Small intestine (tissue), 7 donors: ENCODE data around the gene ADAMTS7. TPM values are rescaled to one million over a fixed set of nuclear protein-coding genes. Genes with fewer than 3 reads are reported as not detected.
"Not testable (repeated sequence)": the region's sequence is repeated elsewhere in the genome, so short reads cannot be mapped to it uniquely, and the experiment has no call there.

Experiments
- DNase-seq, 2 donors: peaks; one replicate each; pipeline versions ENCODE4 v3.0.0 to v3.0.0-alpha.2; 2013
- FAIRE-seq: peaks from 2 replicates; lab custom pipeline; 2012; peaks lifted over from hg19 to GRCh38; lab: Jason Lieb, UNC
- H3K27ac ChIP-seq, 3 donors: one replicate each; pipeline ENCODE4 v1.5.1; 2013; ENCODE audit warnings: low read length in 2 of 3, mild to moderate bottlenecking in 2 of 3, control low read depth in 1 of 3, inconsistent platforms in 1 of 3, low read depth in 1 of 3, moderate library complexity in 1 of 3
- H3K27me3 ChIP-seq, 3 donors: one replicate each; pipeline ENCODE4 v1.6.1; 2013; ENCODE audit warnings: low read length in 3 of 3, inconsistent platforms in 1 of 3; ENCODE audit not compliant: control insufficient read depth in 3 of 3, insufficient read depth in 3 of 3
- H3K36me3 ChIP-seq, 3 donors: one replicate each; pipeline ENCODE4 v1.6.1; 2013; ENCODE audit warnings: low read length in 3 of 3, inconsistent platforms in 1 of 3, low read depth in 1 of 3, mild to moderate bottlenecking in 1 of 3, moderate library complexity in 1 of 3; ENCODE audit not compliant: control insufficient read depth in 3 of 3, insufficient read depth in 2 of 3
- H3K4me1 ChIP-seq, 3 donors: one replicate each; pipeline ENCODE4 v1.6.1; 2013; ENCODE audit warnings: low read length in 2 of 3, inconsistent platforms in 1 of 3, low read depth in 1 of 3, mild to moderate bottlenecking in 1 of 3, moderate library complexity in 1 of 3; ENCODE audit not compliant: control insufficient read depth in 3 of 3, insufficient read depth in 2 of 3
- H3K4me3 ChIP-seq, 3 donors: one replicate each; pipeline ENCODE4 v1.5.1; 2013; ENCODE audit warnings: low read length in 3 of 3, control low read depth in 1 of 3, inconsistent platforms in 1 of 3, low read depth in 1 of 3, mild to moderate bottlenecking in 1 of 3, moderate library complexity in 1 of 3
- H3K9me3 ChIP-seq, 2 donors: one replicate each; pipeline ENCODE4 v1.6.1; 2013; ENCODE audit warnings: low read depth in 1 of 2, low read length in 1 of 2; ENCODE audit not compliant: control insufficient read depth in 2 of 2, insufficient read depth in 1 of 2
- WGBS, 3 donors: extraction: QIAGEN DNeasy Blood & Tissue Kit; methylation state at CpG; one replicate each; pipeline ENCODE4 v1.1.7; 2013; 5-methylcytosine and 5-hydroxymethylcytosine counted together
- polyA plus RNA-seq, 4 donors: library from polyadenylated mRNA; stranded (reverse) in 3 of 4; unstranded in 1 of 4; fragments of 200-250 nt in 3 of 4; fragments of 120-200 nt in 1 of 4; gene quantifications; one replicate each; pipeline versions ENCODE4 v1.2.1 to v1.2.3, GENCODE V29; 2013
- donor health status: healthy with polysubstance abuse.
- donor health status: control.
- donor health status: control.
- donor health status: Bipolar disorder and iron deficiency.
- donor health status: healthy.

Gene ADAMTS7
- polyA plus RNA-seq, 4 donors: 0.27 to 8.8 (median 0.84) TPM; not detected in 1

GRCh38 chr15:78782402-78782801, 28.9 kb downstream of the ADAMTS7 start:
- H3K27ac ChIP-seq, H3K27me3 ChIP-seq, H3K4me3 ChIP-seq, H3K36me3 ChIP-seq, H3K9me3 ChIP-seq, DNase-seq, H3K4me1 ChIP-seq, FAIRE-seq: not testable (repeated sequence)
- 81 to 94% (median 89%) methylated on average over 1 to 2 of the region's 2 CpGs for WGBS, 3 donors

DNA sequence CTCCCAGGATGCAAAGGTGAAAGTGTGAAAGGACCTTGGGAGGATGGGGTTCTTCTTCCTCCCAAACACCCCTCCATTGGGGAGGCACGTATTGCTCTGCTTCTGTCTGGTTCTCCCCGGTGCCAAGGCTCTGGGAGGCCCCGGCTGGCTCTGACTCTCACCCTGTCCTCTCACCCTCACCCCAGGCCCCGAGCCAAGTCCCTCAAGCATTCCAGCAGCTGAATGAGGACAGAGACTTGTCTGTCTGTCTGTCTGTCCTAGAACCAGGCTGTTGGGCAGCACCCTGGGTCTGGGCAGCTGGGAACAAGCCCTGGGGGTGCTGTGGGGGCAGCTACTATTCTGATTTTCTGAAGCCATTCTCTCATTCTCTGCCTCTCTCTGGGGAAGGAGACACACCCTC, 29.9 kb downstream of the ADAMTS7 start:
- DNase-seq, H3K27ac ChIP-seq, H3K36me3 ChIP-seq, H3K9me3 ChIP-seq, H3K4me1 ChIP-seq, H3K4me3 ChIP-seq, H3K27me3 ChIP-seq, FAIRE-seq: not testable (repeated sequence)
- WGBS, 3 donors: 76 to 81% (median 76%) methylated on average over 4 of the region's 4 CpGs

DNA sequence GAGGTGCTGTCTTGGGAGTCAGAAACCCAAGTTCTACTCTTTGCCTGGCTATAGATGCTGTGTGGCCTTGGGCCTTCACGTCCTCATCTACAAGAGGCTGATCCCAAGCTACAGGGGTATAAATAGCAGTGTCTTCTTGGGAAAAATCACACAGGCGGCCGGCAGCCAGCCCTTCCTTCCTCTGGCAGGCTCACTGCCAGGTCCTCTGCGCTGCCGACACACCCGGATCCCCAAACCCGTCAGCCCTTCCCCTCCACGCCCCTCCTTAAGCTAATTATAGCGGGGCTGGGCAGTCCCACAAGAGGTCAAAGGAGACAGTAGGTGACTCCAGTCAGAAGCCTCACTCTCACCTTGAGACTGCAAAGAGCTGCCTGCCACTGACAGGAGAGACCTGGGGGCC, 31.3 kb downstream of the ADAMTS7 start:
- not testable (repeated sequence) for H3K4me1 ChIP-seq, H3K27ac ChIP-seq, H3K27me3 ChIP-seq, FAIRE-seq, DNase-seq, H3K36me3 ChIP-seq, H3K4me3 ChIP-seq, H3K9me3 ChIP-seq
- WGBS, 3 donors: 0 to 10% (median 0%) methylated on average over 1 of the region's 9 CpGs

DNA sequence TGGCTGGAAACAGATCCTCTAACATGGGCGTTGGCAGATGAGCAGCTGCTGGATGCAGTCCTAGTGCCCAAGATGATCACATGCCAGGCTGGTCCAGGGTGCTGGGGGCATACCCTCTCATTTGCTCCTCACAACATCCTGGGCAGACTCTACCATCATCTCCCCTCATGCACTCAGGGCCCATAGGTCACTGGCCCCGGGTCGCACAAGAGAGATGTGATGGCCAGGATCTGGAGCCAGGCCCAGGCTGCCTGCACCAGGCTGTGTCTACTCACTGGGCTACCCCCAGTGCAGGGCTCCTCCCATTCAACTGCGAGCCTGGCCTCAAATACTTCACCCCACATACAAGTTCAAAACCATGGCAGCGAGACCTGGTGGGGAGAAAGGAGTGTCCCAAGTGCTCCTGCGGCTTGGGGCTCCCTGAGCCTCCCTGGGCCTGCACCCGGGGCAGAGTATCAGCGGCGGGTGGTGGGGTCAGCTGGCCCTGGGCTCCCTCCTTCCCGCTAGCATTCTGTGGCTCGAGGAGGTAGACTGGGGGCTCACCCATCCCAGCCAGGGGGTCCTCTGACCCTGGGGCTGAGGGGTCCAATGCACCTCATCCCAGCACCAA, 32.0 kb downstream of the ADAMTS7 start:
- 74 to 83% (median 79%) methylated on average over 10 to 11 of the region's 11 CpGs for WGBS, 3 donors
- FAIRE-seq: not testable (repeated sequence)

GRCh38 chr15:78778422-78778821, 32.8 kb downstream of the ADAMTS7 start:
- H3K27me3 ChIP-seq: no peaks in the 10 kb centered on the region
- DNase-seq (no peak), FAIRE-seq (no peak)
- no peak overlapping the region for H3K4me3 ChIP-seq
- WGBS, 3 donors: 74 to 82% (median 80%) methylated on average over 5 of the region's 5 CpGs
- no peaks in the 10 kb centered on the region for H3K4me1 ChIP-seq
- no peaks in the 10 kb centered on the region for H3K36me3 ChIP-seq
- H3K27ac ChIP-seq: no peak overlapping the region
- H3K9me3 ChIP-seq: no peaks in the 10 kb centered on the region

More for the DNA sequence above, 32.0 kb downstream of the ADAMTS7 start:
- not testable (repeated sequence) for H3K4me1 ChIP-seq, H3K4me3 ChIP-seq, H3K27me3 ChIP-seq, DNase-seq, H3K27ac ChIP-seq, H3K9me3 ChIP-seq, H3K36me3 ChIP-seq

GRCh38 chr15:78777953-78778345, 33.3 kb downstream of the ADAMTS7 start:
- DNase-seq, H3K27me3 ChIP-seq, H3K4me1 ChIP-seq, H3K36me3 ChIP-seq, FAIRE-seq, H3K4me3 ChIP-seq, H3K9me3 ChIP-seq, H3K27ac ChIP-seq: not testable (repeated sequence)
- 60 to 80% (median 67%) methylated on average over 12 of the region's 12 CpGs for WGBS, 3 donors

- H3K9me3 ChIP-seq, DNase-seq, FAIRE-seq, H3K4me1 ChIP-seq, H3K4me3 ChIP-seq, H3K27me3 ChIP-seq, H3K27ac ChIP-seq, H3K36me3 ChIP-seq: not testable (repeated sequence)
- WGBS, 3 donors: 77 to 88% (median 82%) methylated on average over 19 to 26 of the region's 26 CpGs
Observed at GRCh38 chr15:78777290-78777952, 33.8 kb downstream of the ADAMTS7 start.

GRCh38 chr15:78776046-78776925, 35.0 kb downstream of the ADAMTS7 start:
- not testable (repeated sequence) for FAIRE-seq
- 79 to 87% (median 87%) methylated on average over 18 to 25 of the region's 25 CpGs for WGBS, 3 donors

More at GRCh38 chr15:78776046-78776925, 35.0 kb downstream of the ADAMTS7 start:
- not testable (repeated sequence) for H3K27me3 ChIP-seq, H3K9me3 ChIP-seq, H3K36me3 ChIP-seq, H3K4me1 ChIP-seq, DNase-seq, H3K4me3 ChIP-seq, H3K27ac ChIP-seq
